ENCODE data around the gene KCNK7. TPM values are rescaled to one million over a fixed set of nuclear protein-coding genes. Genes with fewer than 3 reads are reported as not detected.
"Not testable (repeated sequence)": the region's sequence is repeated elsewhere in the genome, so short reads cannot be mapped to it uniquely, and the experiment has no call there.

KCNK7 gene
- total and polyA plus RNA-seq, 2 donors (not counting 3 experiments of a cell fraction or from before 2014, with no cell fraction given): 0.17 to 0.60 TPM

DNA sequence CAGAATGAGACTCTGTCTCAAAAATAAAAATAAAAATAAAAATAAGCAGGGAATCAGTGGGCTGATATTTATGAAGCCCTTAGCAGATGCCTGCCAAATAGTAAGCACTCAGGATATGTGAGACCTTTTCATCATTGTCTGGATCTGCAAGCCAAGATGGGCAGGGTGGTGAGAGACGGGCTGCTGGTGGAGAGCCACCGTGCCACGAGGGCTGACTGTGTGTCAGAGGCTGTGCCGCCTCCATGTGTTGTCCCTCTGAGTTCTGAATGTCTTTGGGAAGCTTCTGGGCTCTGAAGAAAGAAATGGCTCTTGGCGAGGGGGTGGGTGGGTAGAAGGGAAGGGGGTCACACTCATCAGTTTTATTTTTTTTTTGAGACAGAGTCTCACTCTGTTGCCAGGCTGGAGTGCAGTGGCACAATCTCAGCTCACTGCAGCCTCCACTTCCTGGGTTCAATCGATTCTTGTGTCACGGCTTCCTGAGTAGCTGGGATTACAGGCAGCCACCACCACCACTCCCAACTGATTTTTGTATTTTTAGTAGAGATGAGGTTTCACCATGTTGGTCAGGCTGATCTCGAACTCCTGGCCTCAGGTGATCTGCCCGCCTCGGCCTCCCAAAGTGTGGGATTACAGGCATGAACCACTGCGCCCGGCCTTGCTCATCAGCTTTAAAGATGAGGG is 30.6 kb downstream of the KCNK7 start:
- H2AFZ ChIP-seq (ENCODE audit: low read depth, low read length); H3K9me3 ChIP-seq (replicated peaks; ENCODE audit: control insufficient read depth, insufficient read depth, low read length); H3K4me2 ChIP-seq (ENCODE audit: insufficient read depth, low read length); H4K20me1 ChIP-seq (replicated peaks; ENCODE audit: control insufficient read depth, extremely low read depth, insufficient read depth, low read length); dilution Hi-C loops (cut with MboI; ENCODE audit: extremely low pct_ligation_motif_present, low sequenced_read_pairs); H3K9me1 ChIP-seq (replicated peaks; ENCODE audit: control insufficient read depth, extremely low read depth, insufficient read depth, low read length); H3K79me2 ChIP-seq (ENCODE audit: control insufficient read depth, insufficient read depth, low read length); H3K36me3 ChIP-seq (ENCODE audit: control insufficient read depth in 2 of 2, extremely low read depth in 1 of 2, insufficient read depth in 2 of 2, low read length in 2 of 2); FAIRE-seq; DNase-seq (ENCODE audit: low read depth, low spot score); H3K27me3 ChIP-seq (ENCODE audit: control insufficient read depth in 2 of 2, insufficient read depth in 2 of 2, low read length in 2 of 2); intact Hi-C loops (cut with micrococcal nuclease); BruUV-seq (replicated peaks); POLR2A ChIA-PET; H3K4me3 ChIP-seq (replicated peaks in 1 of 3; ENCODE audit: insufficient read depth in 1 of 3, low read depth in 1 of 3, low read length in 3 of 3): not testable (repeated sequence)
- Histone ChIP-seq H3K9ac (replicated peaks; ENCODE audit: extremely low read depth, insufficient read depth, low read length) (peak overlapping the region; percentile 25), H3K4me1 (ENCODE audit: control insufficient read depth, extremely low read depth, insufficient read depth, low read length) (peaks cover 40% of the 10 kb centered on the region), H3K27ac (ENCODE audit: insufficient read depth, low read depth, low read length) (peak overlapping the region; percentile 58)
- CTCF ChIA-PET: interaction anchor here (0.9 to 2.4 kb wide), 4 partner anchors 8 to 29 kb away, joined by 3 to 18 read pairs (median 7); no protein-coding TSS in a partner anchor

- H3K27me3 ChIP-seq (ENCODE audit: control insufficient read depth in 2 of 2, insufficient read depth in 2 of 2, low read length in 2 of 2): no peaks in the 10 kb centered on the region
- no peak for DNase-seq (ENCODE audit: low read depth, low spot score)
- no TSS peak for BruUV-seq (replicated peaks)
- no peaks in the 10 kb centered on the region for H3K9me1 ChIP-seq (replicated peaks; ENCODE audit: control insufficient read depth, extremely low read depth, insufficient read depth, low read length)
- no peak overlapping the region for H3K4me3 ChIP-seq (replicated peaks in 1 of 3; ENCODE audit: insufficient read depth in 1 of 3, low read depth in 1 of 3, low read length in 3 of 3)
- no peak for FAIRE-seq
- peaks cover 43% of the 10 kb centered on the region for H3K4me1 ChIP-seq (ENCODE audit: control insufficient read depth, extremely low read depth, insufficient read depth, low read length)
- no peaks in the 10 kb centered on the region for H4K20me1 ChIP-seq (replicated peaks; ENCODE audit: control insufficient read depth, extremely low read depth, insufficient read depth, low read length)
- no peak overlapping the region for H3K9ac ChIP-seq (replicated peaks; ENCODE audit: extremely low read depth, insufficient read depth, low read length)
- no peak for TF ChIP-seq POLR2A (IDR thresholded peaks at IDR 0.05; ENCODE audit: low read depth, low read length)
- H2AFZ ChIP-seq (ENCODE audit: low read depth, low read length): no peak overlapping the region
- no peaks in the 10 kb centered on the region for H3K9me3 ChIP-seq (replicated peaks; ENCODE audit: control insufficient read depth, insufficient read depth, low read length)
- H3K36me3 ChIP-seq (ENCODE audit: control insufficient read depth in 2 of 2, extremely low read depth in 1 of 2, insufficient read depth in 2 of 2, low read length in 2 of 2): no peaks in the 10 kb centered on the region
- dilution Hi-C loops (cut with MboI; ENCODE audit: extremely low pct_ligation_motif_present, low sequenced_read_pairs) (no loop called here), intact Hi-C loops (cut with micrococcal nuclease) (no loop called here)
- H3K79me2 ChIP-seq (ENCODE audit: control insufficient read depth, insufficient read depth, low read length): no peaks in the 10 kb centered on the region
- ChIA-PET CTCF (no interaction called here), POLR2A (no interaction called here)
- no peak overlapping the region for H3K4me2 ChIP-seq (ENCODE audit: insufficient read depth, low read length)
- no peak overlapping the region for H3K27ac ChIP-seq (ENCODE audit: insufficient read depth, low read depth, low read length)
These were observed 32.0 kb downstream of the KCNK7 start for GRCh38 chr11:65563601-65564000.

All from endothelial cell of umbilical vein (primary cell).